AG04450 (cell line): ENCODE results near the gene OR10A4. TPM values are rescaled to one million over a fixed set of nuclear protein-coding genes. Genes with fewer than 3 reads are reported as not detected.

Source experiments
- CTCF ChIA-PET: fragments of 300-600, 350-600 bp; formaldehyde crosslinking; extraction: SDS; loops from one replicate; lab custom pipeline; 2022; ENCODE audit warnings: antibody characterized with exemption, inconsistent platforms; lab: Charles Lee
- POLR2A ChIA-PET: fragments of 350-600 bp; formaldehyde crosslinking; extraction: SDS; loops from one replicate; lab custom pipeline; 2021; ENCODE audit warnings: antibody characterized with exemption, inconsistent platforms; lab: Yijun Ruan, JAX
- DNase-seq: peaks from one replicate; pipeline ENCODE4 v3.0.0-alpha.2; 2011; ENCODE audit warnings: low read depth, low spot score
- H3K27ac ChIP-seq: one replicate; pipeline ENCODE4 v1.5.1; 2012; ENCODE audit warnings: low read depth, low read length, control low read depth
- H3K27me3 ChIP-seq: one replicate; pipeline ENCODE4 v1.6.0; 2012; ENCODE audit warnings: low read length; ENCODE audit not compliant: control insufficient read depth, insufficient read depth
- H3K4me3 ChIP-seq: 2 replicates; pipeline ENCODE4 v1.5.1; 2011; ENCODE audit warnings: mild to moderate bottlenecking, low read depth, low read length, control low read depth
- H3K9me3 ChIP-seq: 2 replicates; pipeline ENCODE4 v1.5.1; 2012; ENCODE audit warnings: low read length; ENCODE audit not compliant: control insufficient read depth, insufficient read depth
- polyA plus RNA-seq: library from polyadenylated mRNA; depleted of rRNA; stranded (reverse); fragments of >200 nt; gene quantifications from 2 replicates; pipeline ENCODE4 v1.2.3, GENCODE V29; 2011
- TF ChIP-seq, protein P1 (sequence below): IDR thresholded peaks from 2 replicates; pipeline ENCODE4 v1.5.1; 2011; ENCODE audit warnings: low read depth, low read length, control low read depth, inconsistent platforms

OR10A4 gene
- polyA plus RNA-seq, 1 experiment, result not detected

DNA sequence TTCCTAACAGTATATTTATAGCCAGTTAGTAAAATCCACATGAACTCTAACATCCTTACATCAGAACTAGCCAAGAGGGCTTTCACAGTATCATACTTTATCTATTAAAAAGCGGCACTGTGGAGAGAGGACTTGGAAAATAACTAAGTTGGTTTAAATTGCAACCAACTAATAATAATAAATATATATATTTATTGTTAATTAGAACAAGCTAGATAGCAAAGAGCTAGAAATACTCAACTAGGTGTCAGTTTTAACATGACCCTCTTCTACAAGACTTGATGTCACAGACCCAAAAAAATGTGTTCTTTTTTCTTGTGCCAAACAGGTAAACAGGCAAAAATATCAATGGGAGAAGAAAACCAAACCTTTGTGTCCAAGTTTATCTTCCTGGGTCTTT lies 44.3 kb downstream of the OR10A4 start, which contains the start of gene OR2D3:
Gene OR2D3, plus strand, starts transcription at position 301 of the 400 bp plus-strand sequence. Its CDS starts 0 bp downstream, at position 301.
- TF ChIP-seq, protein P1, sequence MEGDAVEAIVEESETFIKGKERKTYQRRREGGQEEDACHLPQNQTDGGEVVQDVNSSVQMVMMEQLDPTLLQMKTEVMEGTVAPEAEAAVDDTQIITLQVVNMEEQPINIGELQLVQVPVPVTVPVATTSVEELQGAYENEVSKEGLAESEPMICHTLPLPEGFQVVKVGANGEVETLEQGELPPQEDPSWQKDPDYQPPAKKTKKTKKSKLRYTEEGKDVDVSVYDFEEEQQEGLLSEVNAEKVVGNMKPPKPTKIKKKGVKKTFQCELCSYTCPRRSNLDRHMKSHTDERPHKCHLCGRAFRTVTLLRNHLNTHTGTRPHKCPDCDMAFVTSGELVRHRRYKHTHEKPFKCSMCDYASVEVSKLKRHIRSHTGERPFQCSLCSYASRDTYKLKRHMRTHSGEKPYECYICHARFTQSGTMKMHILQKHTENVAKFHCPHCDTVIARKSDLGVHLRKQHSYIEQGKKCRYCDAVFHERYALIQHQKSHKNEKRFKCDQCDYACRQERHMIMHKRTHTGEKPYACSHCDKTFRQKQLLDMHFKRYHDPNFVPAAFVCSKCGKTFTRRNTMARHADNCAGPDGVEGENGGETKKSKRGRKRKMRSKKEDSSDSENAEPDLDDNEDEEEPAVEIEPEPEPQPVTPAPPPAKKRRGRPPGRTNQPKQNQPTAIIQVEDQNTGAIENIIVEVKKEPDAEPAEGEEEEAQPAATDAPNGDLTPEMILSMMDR, result no peak
- no peak for DNase-seq
- ChIA-PET POLR2A (no interaction called here), CTCF (no interaction called here)
- no peak within 1 kb of the TSS for H3K4me3 ChIP-seq
- no peaks in the 10 kb centered on the region for H3K27me3 ChIP-seq
- no peaks in the 10 kb centered on the region for H3K9me3 ChIP-seq
- no peak within 1 kb of the TSS for H3K27ac ChIP-seq

DNA sequence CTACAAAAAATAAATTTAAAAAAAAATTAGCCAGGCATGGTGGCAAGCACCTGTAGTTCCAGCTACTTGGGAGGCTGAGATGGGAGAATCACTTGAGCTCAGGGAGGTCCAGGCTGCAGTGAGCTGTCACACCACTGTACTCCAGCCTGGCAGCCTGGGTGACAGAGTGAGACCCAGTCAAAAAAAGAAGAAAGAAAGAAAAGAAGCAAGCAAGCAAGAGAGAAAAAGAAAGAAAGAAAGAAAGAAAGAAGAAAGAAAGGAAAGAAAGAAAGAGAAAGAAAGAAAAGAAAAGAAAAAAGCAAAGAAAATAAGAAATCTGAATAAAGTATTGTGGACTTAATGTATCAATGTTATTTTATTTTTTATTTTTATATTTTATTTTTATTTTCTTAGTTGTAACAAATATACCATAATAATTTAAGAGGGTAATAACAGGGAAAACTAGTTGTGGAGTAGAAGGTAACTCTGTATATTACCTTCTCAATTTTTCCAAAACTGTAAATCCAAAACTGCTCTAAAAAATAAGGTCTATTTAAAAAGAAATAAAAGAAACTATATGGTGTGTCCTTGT lies 48.7 kb downstream of the OR10A4 start:
- DNase-seq, result no peak
- Histone ChIP-seq H3K9me3 (no peaks in the 10 kb centered on the region), H3K4me3 (no peak overlapping the region), H3K27me3 (no peaks in the 10 kb centered on the region), H3K27ac (no peak overlapping the region)
- POLR2A ChIA-PET, result no interaction called here
- TF ChIP-seq, protein P1, result no peak
- CTCF ChIA-PET, result interaction anchor here (0.6 kb wide), 1 partner anchor 121 kb away, joined by 3 read pairs; no protein-coding TSS in a partner anchor

DNA sequence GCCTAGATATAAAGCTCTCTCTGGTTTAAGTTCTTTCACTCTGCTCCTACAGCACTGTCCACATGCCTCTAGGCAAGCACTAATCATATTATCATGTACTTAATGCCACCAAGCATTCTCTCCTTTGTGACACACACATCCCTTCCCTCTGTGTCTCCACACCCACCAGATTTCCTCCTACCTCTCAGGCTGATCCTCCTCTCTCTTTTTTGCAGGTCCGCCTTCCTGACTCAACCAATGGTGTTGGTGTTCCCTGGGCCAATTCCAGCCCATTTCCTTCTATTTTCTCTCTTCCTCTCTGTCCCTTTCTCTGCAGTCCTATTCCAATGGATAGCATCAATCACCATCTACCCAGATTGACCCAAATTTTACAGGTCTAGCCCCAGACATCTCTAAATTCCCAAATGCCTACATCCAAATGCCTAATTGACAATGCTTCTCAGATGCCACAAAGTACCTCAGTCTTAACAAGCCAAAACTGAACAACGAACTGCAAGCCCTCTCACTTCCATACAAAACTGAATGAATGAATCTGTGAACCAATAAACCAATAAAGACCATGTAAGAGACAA lies 49.3 kb downstream of the OR10A4 start:
- Histone ChIP-seq H3K9me3 (no peaks in the 10 kb centered on the region), H3K4me3 (peak overlapping the region; percentile 78), H3K27ac (no peak overlapping the region), H3K27me3 (no peaks in the 10 kb centered on the region)
- DNase-seq, result no peak
- ChIA-PET CTCF (no interaction called here), POLR2A (interaction anchor here (1.6 kb wide), 1 partner anchor 67 kb away, joined by 6 read pairs; no protein-coding TSS in a partner anchor)
- TF ChIP-seq, protein P1, result no peak

DNA sequence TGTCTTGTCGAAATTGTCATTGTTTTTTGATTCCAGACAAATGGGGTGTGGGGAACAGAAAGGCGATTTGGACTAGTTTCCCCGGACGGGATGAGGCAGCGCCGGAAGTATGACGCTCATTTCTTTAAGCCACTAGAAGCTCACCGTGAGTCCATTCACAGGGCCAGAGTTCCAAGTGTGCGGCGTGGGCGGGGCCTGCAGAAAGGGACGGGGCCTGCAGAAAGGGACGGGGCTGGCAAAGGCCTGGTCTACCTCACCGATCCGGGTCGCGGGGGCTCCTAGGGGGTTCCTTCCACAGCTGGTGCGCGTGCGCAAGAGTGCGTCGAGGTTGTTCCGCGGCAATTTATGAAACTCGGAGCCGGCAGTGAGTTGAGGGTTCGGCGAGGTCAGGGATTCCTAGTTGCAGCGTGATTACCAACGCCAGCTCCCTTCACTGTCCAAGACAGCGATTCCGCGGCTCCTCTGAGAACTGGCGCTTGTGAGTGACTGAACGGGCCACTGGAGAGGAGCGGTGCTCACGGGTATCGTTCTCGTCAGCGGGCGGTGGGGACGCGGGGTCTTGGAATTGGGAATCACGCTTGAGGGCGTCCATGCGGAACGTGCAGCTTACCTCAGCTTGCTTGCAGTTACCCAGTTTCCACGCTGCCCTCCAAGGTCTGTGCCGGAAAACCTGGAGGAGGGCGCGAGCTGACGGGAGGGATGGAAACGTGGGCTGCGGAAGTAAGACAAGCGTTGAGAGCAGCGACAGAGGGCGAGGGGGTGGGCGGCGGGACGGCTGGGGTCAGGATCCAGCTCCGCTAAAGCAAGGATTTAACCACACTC lies 50.0 kb downstream of the OR10A4 start, which contains the start of gene ZNF215:
Gene ZNF215, plus strand, starts transcription at position 219 of the 822 bp plus-strand sequence. CDS start 5,847 bp downstream, outside the sequence.
- POLR2A ChIA-PET, result interaction anchor here (0.6 to 1.6 kb wide), 2 partner anchors 66 to 366 kb away, joined by 3 to 6 read pairs; no protein-coding TSS in a partner anchor
- H3K9me3 ChIP-seq, result no peaks in the 10 kb centered on the region
- peak within 1 kb of the TSS; percentile 78 for H3K4me3 ChIP-seq
- H3K27ac ChIP-seq, result peak within 1 kb of the TSS; percentile 53
- TF ChIP-seq, protein P1, result no peak
- CTCF ChIA-PET, result interaction anchor here (0.5 kb wide), 1 partner anchor 768 kb away, joined by 3 read pairs; no protein-coding TSS in a partner anchor
- DNase-seq, result peak; percentile 37
- no peaks in the 10 kb centered on the region for H3K27me3 ChIP-seq
